ENCODE measurements around the gene MBD4.
"Not testable (repeated sequence)": the region's sequence is repeated elsewhere in the genome, so short reads cannot be mapped to it uniquely, and the experiment has no call there.

The MBD4 gene

DNA sequence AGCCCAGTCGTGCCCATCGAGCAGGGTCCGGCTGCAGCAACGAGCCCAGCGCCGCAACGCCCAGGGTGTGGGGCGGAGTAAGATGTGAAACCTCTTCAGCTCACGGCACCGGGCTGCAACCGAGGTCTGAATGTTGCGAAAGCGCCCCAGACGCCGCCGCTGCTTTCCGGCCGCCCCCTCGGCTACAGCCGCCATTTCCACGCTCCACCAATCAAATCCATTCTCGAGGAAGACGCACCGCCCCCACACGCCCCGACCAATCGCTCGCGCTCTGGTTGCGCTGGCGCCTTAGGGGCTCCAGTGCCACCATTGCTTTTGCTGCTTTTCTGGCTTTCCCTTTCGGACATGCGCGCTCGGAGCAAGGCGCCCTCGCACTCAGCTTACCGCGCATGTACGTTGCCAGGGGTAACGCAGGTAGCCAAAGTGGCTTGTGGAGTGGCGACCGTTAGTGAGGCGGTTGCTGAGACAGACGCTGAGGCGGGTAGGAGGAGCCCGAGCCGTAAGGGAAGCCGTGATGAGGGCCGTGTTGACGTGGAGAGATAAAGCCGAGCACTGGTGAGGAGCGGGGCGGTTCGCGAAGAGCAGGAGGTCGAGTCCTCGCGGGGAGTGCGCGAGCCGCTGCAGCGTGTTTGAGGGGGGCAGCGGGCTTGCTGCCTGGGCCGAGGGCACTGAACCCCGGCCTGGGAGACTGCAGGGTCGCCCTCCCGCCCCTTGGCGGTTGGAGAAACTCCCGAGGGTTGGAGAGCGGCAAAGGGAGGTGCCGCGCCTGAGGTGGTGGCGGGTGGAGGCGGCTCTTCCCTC lies at the start of gene MBD4, which contains the start of gene IFT122:
Gene MBD4, minus strand, starts transcription at position 132 of the 801 bp plus-strand sequence. Its CDS starts 115 bp downstream, at position 17.
Gene IFT122, plus strand, starts transcription at position 408 of the 801 bp plus-strand sequence. Its CDS starts 107 bp downstream, at position 515.
- DNase-seq (ENCODE audit: low spot score): peak; percentile 100

DNA sequence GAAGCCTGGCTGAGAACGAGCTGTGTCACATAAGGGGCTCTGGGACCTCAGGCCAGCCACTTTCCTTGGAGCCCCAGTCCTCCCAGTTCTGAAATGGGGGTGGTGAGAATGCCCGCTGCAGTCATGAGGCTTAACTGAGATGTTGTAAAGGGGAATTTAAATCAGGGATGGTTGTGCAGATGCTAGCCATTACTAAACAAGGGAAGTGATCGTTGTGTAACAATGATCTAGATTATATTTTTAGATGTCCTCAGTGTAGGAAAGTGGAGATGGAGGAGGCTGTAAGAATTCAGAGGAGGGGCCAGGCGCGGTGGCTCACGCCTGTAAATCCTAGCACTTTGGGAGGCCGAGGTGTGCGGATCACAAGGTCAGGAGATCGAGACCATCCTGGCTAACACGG lies 49.5 kb upstream of the MBD4 start:
- DNase-seq (ENCODE audit: low spot score): not testable (repeated sequence)

DNA sequence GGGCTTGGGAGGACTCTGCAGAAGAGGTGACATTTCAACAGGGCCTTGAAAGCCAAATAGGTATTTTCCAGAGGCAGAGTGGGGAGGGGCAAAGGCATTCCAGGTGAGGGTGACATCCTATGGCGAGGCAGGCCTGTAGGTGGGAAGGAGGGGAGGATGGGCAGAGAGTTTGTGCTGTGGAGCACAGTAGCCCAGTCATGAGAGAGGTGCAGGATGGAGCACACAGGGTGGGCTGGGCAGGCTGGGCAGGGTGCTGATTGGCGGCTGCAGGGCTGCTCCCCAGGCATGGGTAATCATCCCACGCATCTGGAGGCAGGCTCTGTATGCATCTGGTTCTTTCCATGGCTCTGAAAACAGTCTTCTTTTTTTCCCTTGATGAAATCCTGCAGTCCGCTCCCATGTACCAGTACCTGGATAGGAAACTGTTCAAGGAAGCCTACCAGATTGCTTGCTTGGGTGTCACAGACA lies 48.2 kb upstream of the MBD4 start:
- not testable (repeated sequence) for DNase-seq (ENCODE audit: low spot score)

DNA sequence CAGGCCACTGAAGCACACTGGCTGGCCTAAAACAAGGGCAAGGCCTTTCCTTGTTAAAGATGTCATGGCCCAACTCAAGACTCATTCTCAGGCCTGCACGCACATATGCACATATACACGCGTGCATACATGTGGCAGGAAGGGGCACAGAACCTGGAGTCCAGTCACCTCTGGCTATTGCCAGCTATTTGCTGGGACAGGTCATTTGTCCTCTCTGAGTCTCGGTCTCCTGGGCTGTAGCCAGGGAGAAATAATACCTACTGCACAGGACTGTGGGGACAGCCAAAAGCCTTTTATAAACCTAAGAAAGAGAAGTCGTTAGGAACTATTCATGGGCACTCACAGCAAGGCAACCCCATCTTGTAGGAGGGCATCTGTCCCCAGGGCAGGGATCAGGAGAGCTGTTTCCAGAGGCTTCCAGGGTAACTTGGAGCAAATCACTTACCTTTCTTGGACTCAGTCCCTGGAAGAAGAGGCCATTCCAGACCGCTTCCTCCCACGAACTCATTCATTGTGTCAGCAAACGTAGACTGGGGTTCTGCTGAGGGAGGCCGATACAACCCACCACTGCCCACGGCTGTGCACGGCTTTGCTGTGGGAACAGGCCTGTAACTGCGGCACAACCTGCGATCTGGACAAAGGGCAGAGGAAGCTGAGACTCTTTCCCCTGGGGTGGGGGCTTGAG lies 47.6 kb upstream of the MBD4 start:
- no peak for DNase-seq (ENCODE audit: low spot score)

DNA sequence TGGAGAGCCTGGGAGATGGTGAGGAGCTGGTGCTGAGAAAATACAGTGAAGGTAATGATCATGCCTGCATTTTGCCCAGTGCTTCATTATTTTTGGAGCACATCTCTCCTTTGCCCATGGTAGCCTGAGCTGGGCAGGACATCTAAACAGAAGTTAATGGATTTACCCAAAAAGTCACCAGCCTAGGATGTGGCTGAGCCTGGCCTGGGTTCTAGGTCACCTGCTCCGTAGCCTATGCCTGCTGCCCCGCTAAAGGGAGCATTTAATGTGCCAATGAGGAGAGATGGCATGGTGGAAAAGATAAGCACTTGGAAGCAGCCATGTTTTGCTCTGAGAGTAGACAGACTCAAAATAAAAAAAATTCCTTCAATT lies 46.9 kb upstream of the MBD4 start:
- DNase-seq (ENCODE audit: low spot score): no peak

DNA sequence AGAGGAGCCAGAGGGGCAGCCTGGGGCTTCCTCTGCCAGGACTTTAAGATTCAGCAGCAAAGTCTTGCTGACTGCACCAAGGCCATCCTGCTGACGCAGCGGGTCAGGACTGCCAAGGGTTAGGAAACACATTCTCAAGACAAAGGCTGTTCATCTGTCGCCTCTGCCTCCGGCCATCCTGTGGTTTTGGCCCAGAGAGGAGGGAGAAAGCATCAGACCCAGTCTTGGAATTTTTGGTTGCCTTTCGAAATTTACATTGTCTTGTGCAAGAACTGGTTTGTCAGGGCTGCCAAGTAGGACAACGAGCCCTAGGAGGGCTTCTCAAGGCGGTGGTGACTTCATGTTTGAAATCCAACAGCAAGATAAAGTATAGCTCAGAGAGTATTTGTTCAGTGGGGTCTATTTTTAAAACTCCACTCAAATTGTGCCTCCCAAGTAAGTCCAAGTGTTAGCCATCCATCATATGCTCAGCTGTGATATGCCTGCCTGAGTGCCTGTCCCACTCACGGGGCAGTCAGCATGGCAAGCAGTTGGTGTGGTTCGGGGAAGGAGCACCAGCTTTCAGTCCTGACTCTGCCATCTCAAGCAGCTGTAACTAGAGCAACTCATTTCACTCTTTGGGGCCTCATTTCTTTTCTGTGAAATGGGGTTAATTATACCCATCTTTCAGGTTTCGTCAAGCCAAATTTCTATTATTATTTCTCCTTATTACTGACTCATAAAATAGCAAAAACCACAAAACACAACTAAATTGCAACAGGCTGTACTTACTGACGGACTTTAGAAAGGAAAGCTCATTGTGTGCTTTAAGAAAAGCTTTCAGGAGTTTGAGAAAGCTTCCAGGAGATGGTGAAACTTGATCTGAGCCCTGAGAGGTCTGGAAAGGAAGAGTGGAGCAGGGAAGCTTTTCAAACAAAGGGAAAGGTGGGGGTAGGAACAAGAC lies 46.2 kb upstream of the MBD4 start:
- no peak for DNase-seq (ENCODE audit: low spot score)

DNA sequence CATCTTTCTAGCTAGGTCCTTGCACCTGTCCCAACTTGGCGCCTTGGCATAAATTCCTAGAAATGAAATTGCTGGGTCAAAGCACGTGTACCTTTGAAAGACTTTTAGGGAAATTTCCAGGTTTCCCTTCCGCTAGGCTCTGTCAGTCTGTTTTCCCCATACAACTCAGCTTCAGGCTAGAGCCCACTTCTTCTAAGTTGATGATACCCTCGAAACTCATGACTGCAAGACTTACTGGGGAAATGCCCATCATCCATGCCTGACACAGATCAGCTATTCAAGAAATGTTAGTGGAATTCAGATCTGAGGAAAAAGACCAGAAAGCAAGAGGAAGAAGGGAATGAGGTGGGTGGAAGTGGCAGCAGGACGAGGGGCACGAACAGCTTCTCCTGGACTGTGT lies 45.4 kb upstream of the MBD4 start:
- DNase-seq (ENCODE audit: low spot score): not testable (repeated sequence)

DNA sequence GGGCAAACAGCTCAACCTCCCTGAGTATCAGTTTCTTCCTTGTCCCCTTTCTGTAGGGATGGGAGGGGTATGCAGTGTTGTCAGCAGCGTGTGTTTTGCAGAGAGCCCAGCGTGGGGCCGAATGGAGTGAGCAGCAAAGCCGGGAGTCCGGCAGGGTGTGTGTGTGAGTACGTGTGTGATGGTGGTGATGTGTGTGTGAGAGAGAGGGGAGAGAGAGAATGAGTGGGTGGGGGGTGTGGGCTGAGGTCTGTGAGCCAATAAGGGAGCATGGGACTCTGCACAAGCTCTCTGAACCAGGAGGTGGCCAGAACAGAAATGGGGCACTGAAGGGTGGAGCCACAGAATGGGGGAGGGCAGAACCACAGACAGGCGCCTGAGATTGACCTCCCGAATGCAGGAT lies 44.1 kb upstream of the MBD4 start:
- no peak for DNase-seq (ENCODE audit: low spot score)

DNA sequence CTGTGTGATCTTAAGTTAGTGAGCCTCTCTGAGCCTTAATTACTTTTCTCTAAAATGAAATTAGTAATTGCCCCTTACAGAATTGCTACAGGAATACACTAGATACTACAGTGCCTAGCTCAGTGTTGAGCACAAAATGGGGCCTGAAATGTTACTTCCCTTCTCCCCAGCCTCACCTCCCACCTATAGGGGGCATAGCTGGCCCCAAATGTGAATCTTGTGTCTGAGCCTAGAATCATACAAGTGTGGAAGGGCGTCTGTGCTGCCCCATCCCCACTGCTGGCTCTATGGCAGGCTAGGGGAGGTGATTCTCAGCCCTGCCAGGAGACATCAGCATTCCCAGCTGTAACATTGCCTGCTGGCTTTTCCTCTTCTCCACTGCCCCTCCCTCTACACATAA lies 43.0 kb upstream of the MBD4 start:
- DNase-seq (ENCODE audit: low spot score): no peak

DNA sequence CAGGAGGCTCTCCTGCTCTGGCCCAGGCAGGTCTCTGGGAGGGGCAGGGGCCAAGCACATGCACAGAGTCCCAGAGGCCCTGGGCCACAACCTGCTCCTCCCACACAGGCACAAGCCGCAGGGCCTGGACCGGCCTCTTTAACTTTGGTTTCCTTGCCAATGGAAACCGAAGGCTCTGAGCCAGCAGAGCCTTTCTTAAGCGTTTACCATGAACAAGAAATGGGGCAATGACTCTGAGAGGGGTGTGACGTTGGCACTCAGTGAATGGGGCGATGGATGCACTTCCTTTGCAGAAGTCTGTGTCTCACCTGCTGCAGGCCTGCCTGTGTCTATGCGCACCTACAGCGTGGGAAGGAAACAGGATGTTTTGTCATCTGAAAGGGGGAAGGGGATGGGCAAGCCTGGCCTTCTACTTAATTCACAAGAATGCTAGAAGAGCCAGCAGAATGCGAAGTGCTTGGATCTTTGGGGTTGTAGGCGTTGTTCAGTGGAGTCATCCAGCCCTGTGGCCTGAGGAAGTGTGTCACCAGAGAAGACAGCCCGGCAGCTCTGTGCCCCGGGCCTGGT lies 42.1 kb upstream of the MBD4 start:
- peak; percentile 39 for DNase-seq (ENCODE audit: low spot score)

DNA sequence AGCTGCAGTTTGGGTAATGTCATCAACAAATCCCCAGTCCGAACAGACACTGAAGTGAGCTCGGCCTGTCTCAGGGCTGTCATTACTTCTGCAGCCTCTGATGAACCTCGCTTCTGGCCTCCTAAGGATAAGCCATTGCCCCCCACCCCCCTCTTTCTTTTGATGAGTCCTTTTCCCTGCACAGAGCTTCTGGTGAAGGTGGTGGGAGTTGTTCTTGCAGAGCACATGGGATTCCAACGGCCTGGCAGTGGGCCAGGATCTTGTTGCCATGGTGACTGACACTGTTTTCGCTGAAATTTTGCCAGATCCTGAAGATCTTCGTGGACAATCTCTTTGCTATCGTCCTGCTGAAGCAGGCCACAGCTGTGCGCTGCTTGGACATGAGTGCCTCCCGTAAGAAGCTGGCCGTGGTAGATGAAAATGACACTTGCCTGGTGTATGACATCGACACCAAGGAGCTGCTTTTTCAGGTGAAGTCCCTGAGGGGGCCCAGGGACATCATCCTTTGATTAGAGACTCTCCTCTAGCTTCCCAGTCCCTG lies 41.5 kb upstream of the MBD4 start:
- DNase-seq (ENCODE audit: low spot score): not testable (repeated sequence)

DNA sequence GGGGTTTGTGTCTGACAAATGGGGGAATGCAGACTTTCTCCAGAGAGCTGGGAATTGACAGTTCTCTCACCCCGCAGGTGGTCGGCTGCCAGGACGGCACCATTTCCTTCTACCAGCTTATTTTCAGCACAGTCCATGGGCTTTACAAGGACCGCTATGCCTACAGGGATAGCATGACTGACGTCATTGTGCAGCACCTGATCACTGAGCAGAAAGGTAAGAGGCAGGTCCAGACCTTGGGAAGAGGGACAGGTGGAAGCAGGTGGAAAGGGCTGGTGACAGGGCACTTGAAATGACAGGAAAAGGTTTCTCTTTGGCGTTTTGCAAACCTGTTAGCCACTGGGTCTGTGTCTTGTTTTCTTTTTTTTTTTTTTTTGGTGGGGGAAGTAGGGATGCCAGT lies 36.8 kb upstream of the MBD4 start:
- DNase-seq (ENCODE audit: low spot score): no peak

DNA sequence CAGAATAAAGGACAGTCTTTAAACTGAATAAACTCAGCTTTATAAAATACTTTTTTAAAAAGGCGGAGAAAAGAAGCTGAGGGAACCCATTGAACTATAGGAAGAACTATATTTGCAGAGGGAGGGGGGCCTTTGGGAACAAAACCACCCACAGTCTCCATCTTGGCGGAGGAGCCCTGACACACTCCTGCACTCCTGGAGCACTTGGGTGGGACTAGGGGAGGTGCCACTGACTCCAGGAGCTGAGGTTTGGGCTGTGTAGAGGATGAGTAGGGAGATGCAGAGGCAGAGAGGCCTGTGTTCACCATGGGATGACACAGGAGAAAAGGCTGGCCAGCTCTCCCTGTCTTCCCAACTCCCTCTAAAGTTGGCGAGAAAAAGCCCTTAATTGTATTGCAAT lies 36.1 kb upstream of the MBD4 start:
- no peak for DNase-seq (ENCODE audit: low spot score)

DNA sequence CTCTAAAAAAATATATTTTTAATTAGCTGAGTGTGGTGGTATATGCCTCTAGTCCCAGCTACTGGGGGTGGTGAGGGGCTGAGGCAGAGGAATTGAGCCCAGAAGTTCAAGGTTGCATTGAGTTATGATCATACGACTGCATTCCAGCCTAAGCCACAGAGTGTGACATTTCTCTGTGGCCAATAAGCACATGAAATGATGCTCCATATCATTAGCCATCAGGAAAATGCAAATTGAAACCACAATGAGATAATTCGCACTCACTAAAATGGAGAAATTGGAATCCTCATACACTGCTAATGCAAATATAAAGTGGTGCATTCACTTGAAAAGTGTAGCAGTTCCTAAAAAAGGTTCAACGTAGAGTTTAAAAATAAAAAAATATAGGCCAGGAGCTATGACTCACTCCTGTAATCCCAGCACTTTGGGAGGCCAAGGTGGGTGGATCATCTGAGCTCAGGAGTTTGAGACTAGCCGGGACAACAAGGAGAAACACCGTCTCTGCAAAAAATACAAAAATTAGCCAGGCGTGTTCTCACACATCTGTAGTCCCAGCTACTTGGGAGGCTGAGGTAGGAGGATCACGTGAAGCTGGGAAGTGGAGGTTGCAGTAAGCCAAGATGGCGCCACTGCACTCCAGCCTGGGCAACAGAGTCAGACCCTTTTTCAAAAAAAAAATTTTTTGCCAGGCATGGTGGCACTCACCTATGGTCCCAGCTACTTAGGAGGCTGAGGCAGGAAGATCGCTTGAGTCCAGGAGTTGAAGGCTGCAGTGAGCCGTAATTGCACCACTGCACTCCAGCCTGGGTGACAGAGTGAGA lies 35.4 kb upstream of the MBD4 start:
- no peak for DNase-seq (ENCODE audit: low spot score)

DNA sequence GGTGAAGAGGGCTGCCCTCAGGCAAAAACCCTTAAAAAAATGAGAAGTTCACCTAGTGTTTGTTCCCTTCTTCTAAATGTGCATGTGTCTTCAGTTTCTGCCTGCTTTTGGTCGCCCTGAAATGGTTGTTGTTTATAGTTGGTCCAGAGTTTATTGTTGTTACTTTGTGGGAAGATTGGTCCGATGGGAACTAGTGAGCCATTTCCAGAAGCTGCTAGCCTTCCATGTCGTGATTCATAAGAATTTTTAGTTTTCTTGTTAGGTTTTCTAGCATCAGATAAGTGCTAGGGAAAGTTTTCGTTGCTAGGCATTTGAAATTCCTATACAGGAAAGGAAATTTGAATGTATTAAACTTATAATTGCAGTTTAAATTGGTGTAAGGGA lies 34.0 kb upstream of the MBD4 start:
- DNase-seq (ENCODE audit: low spot score): no peak

DNA sequence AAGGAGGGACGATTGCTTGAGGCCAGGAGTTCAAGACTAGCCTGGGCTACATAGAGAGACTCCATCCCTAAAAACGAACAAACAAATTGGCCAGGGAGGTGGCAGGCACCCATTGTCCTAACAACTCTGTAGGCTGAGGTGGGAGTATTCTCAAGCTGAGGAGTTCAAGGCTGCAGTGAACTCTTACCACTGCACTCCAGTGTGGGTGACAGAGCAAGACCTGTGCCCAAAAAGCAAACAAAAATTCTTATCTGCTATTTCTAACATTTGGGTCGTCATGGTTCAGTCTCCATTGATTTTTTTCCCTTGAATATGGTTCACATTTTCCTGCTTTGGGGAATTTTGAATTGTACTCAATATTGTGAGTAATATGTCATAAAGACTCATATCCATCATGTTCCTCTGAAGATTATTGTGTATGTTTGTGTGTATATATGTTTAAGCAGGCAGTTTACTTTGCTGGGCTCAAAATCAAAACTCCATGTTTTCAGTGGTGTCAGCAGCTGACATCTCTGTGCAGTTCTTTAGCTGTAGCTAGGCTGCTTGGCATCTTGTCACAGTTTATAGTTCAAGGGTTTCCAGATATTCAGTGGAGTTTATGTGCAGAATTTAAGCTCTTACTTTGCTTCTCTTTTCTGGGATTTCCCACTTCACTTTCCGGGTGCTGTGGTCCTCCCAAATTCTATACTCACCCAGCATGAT lies 33.5 kb upstream of the MBD4 start:
- no peak for DNase-seq (ENCODE audit: low spot score)

DNA sequence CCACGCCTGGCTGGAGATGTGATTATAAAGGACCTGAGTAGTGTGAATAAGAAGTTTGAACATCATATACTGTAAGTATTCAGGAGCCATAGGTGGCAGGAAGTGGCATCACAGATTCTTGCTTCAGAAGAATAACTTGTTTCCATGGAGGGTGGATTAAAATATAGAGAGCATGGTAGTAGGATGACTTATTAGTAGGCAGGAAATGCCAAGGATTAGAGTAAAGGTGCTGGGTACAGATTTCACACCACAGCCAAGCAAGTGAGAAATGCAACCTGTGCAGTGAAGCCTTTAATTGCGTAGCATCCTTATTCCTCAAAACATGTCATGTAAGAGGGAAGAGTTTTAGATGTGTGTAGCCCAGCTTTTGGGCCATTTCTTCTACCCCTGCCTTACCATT lies 31.1 kb upstream of the MBD4 start:
- no peak for DNase-seq (ENCODE audit: low spot score)

DNA sequence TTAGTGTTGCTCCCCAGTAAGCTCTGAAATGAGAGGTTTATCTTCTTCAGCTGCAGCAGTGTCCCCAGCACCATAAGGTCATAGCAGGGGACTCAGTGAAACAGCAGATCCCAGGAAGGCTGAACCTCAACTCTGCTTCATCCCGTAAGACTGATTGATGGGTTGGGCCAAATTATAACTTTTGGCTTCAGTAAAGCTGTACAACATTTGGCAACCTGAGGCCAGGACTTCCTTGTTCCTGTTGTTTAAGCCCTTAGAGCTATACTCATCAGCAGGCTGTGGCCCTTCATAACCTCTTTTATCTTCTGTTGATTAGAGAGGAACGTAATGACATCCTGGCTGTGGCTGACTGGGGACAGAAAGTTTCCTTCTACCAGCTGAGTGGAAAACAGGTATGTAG lies 29.3 kb upstream of the MBD4 start:
- DNase-seq (ENCODE audit: low spot score): no peak

DNA sequence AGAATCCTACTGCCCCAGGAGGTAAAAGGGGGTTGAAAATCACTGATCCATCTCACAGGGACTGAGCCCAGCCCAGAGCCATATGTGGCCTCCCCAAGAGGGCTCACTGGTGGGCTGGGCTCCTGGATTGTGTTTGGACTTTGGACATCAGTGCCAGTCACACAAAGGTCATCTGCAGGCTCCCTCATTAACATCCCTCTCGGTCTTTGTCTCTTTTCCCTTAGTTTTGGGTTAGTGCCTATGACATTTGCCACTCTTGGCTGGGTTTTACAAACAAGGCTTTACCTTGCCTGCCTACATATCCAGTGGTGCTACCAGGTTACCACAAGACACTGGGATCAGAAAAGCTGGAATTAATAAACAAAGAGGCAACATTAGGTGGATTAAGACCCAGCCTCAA lies 28.2 kb upstream of the MBD4 start:
- no peak for DNase-seq (ENCODE audit: low spot score)

DNA sequence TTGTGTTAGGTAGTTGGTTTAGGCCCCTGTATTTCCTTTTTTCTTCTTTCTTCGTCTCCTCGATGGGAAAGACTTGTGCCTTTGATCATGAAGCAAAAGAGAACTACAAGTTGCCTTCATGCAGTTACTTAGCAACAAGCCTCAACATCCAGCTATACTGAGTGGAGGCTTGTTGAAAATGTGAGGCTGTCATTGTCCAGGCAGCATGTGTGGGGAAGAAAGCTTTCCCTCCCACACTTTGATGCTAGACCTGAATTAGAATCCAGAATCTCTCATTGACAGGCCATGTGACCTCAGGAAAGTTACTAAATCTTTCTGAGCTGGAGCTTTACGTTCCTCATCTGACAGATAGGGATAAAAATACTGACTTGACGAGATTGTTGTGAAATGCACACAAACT lies 24.0 kb upstream of the MBD4 start:
- no peak for DNase-seq (ENCODE audit: low spot score)

Data from CD4-positive, alpha-beta T cell treated with Interleukin-15 for 4 hours (primary cell).